Embryonic facial prominence (tissue), 1 donor: ENCODE results near the gene MVP.
"Not testable (repeated sequence)": the region's sequence is repeated elsewhere in the genome, so short reads cannot be mapped to it uniquely, and the experiment has no call there.

Experiments used
- DNase-seq: peaks from one replicate; pipeline ENCODE4 v3.0.0-alpha.2; 2016; ENCODE audit errors: extremely low spot score

MVP gene

GRCh38 chr16:29871822-29872546 is 51.7 kb downstream of the MVP start:
- DNase-seq: no peak

- DNase-seq: no peak
Measured at GRCh38 chr16:29873319-29873718, 53.1 kb downstream of the MVP start.

- DNase-seq: no peak
Measured at GRCh38 chr16:29875206-29875605, 54.9 kb downstream of the MVP start.

- DNase-seq: no peak
Measured at GRCh38 chr16:29876217-29876593, 55.9 kb downstream of the MVP start.

GRCh38 chr16:29876594-29877249 is 56.5 kb downstream of the MVP start:
- DNase-seq: no peak

- no peak for DNase-seq
Measured at GRCh38 chr16:29877266-29877961, 57.2 kb downstream of the MVP start.

GRCh38 chr16:29878172-29878571 is 57.9 kb downstream of the MVP start:
- DNase-seq: no peak

- no peak for DNase-seq
Measured at GRCh38 chr16:29881050-29881449, 60.8 kb downstream of the MVP start.

GRCh38 chr16:29883987-29884386 is 63.7 kb downstream of the MVP start:
- DNase-seq: no peak

GRCh38 chr16:29889372-29889771 is 69.1 kb downstream of the MVP start:
- DNase-seq: not testable (repeated sequence)

- no peak for DNase-seq
Measured at GRCh38 chr16:29891525-29892457, 71.5 kb downstream of the MVP start.

- no peak for DNase-seq
Measured at GRCh38 chr16:29892458-29892813, 72.2 kb downstream of the MVP start.

GRCh38 chr16:29893553-29893952 is 73.3 kb downstream of the MVP start:
- no peak for DNase-seq

- DNase-seq: no peak
Measured at GRCh38 chr16:29894352-29894751, 74.1 kb downstream of the MVP start.

- no peak for DNase-seq
Measured at GRCh38 chr16:29896841-29897240, 76.6 kb downstream of the MVP start.

GRCh38 chr16:29897333-29897732 is 77.1 kb downstream of the MVP start:
- no peak for DNase-seq
